Endothelial cell of umbilical vein (primary cell): ENCODE data around the gene PLAGL2. TPM values are rescaled to one million over a fixed set of nuclear protein-coding genes. Genes with fewer than 3 reads are reported as not detected.

Source experiments
- BruUV-seq: library from RNA; stranded (reverse); fragments of 400-500 nt; replicated peaks from 2 replicates; lab custom pipeline; 2021; lab: Mats Ljungman, UMichigan
- CTCF ChIA-PET: fragments of 300-600, 350-600 bp; sonication (Branson Sonifier 250); formaldehyde crosslinking; loops from one replicate; lab custom pipeline; 2021; ENCODE audit warnings: antibody characterized with exemption, inconsistent platforms; lab: Charles Lee
- POLR2A ChIA-PET: fragments of 300-600, 350-600 bp; sonication (Branson Sonifier 250); formaldehyde crosslinking; loops from one replicate; lab custom pipeline; 2021; ENCODE audit warnings: antibody characterized with exemption, inconsistent platforms; lab: Charles Lee
- DNase-seq: peaks from one replicate; pipeline ENCODE4 v3.0.0-alpha.2; 2011; ENCODE audit warnings: low read depth, low spot score
- FAIRE-seq: peaks from 2 replicates; lab custom pipeline; 2011; peaks lifted over from hg19 to GRCh38; lab: Jason Lieb, UNC
- H2AFZ ChIP-seq: 2 replicates; pipeline ENCODE4 v1.6.0; 2012; ENCODE audit warnings: low read depth, low read length, control low read depth, inconsistent platforms
- H3K27ac ChIP-seq: 2 replicates; pipeline ENCODE4 v1.5.1; 2011; ENCODE audit warnings: low read depth, mild to moderate bottlenecking, control low read depth, low read length, moderate library complexity; ENCODE audit not compliant: insufficient read depth
- H3K27me3 ChIP-seq, 2 experiments: 2 replicates each; pipeline versions ENCODE4 v1.6.0 to v1.6.1; 2011; ENCODE audit warnings: low read length in 2 of 2, mixed read lengths in 1 of 2; ENCODE audit not compliant: control insufficient read depth in 2 of 2, insufficient read depth in 2 of 2
- H3K36me3 ChIP-seq, 2 experiments: 2 replicates in 1 of 2; 3 replicates in 1 of 2; pipeline ENCODE4 v1.5.1; 2011; ENCODE audit warnings: low read length in 2 of 2, mild to moderate bottlenecking in 1 of 2, moderate library complexity in 1 of 2; ENCODE audit not compliant: control insufficient read depth in 2 of 2, insufficient read depth in 2 of 2; ENCODE audit errors: extremely low read depth in 1 of 2
- H3K4me1 ChIP-seq: 3 replicates; pipeline ENCODE4 v1.5.1; 2011; ENCODE audit warnings: mild to moderate bottlenecking, low read length; ENCODE audit not compliant: control insufficient read depth, insufficient read depth; ENCODE audit errors: extremely low read depth
- H3K4me2 ChIP-seq: 2 replicates; pipeline ENCODE4 v1.6.1; 2011; ENCODE audit warnings: low read length, control low read depth, mixed read lengths; ENCODE audit not compliant: insufficient read depth
- H3K4me3 ChIP-seq, 3 experiments: fragments of 200-600 bp in 1 of 3; sonication (generic), shearing (Covaris generic) in 1 of 3; replicated peaks in 1 of 3; 2 replicates each; pipeline ENCODE4 v1.5.1; 2011 to 2016; ENCODE audit warnings: control low read depth in 3 of 3, low read length in 3 of 3, mild to moderate bottlenecking in 2 of 3, inconsistent platforms in 1 of 3, low read depth in 1 of 3, moderate library complexity in 1 of 3; ENCODE audit not compliant: insufficient read depth in 1 of 3
- H3K79me2 ChIP-seq: 2 replicates; pipeline ENCODE4 v1.6.0; 2012; ENCODE audit warnings: low read length, inconsistent platforms; ENCODE audit not compliant: control insufficient read depth, insufficient read depth
- H3K9ac ChIP-seq: replicated peaks from 2 replicates; pipeline ENCODE3; 2011; ENCODE audit warnings: low read length, control low read depth; ENCODE audit not compliant: insufficient read depth; ENCODE audit errors: extremely low read depth
- H3K9me1 ChIP-seq: replicated peaks from 3 replicates; pipeline ENCODE4 v1.6.0; 2011; ENCODE audit warnings: mild to moderate bottlenecking, low read length; ENCODE audit not compliant: control insufficient read depth, insufficient read depth; ENCODE audit errors: extremely low read depth
- H3K9me3 ChIP-seq: replicated peaks from 2 replicates; pipeline ENCODE4 v1.5.1; 2012; ENCODE audit warnings: low read length, inconsistent platforms; ENCODE audit not compliant: control insufficient read depth, insufficient read depth
- H4K20me1 ChIP-seq: replicated peaks from 2 replicates; pipeline ENCODE3; 2011; ENCODE audit warnings: mild to moderate bottlenecking, low read length; ENCODE audit not compliant: control insufficient read depth, insufficient read depth; ENCODE audit errors: extremely low read depth
- CTCF ChIP-seq, 2 donors: IDR thresholded peaks; 1 replicate in 1 of 2; 2 replicates in 1 of 2; pipeline ENCODE4 v1.5.1; 2011; ENCODE audit warnings: low read length in 2 of 2, mild to moderate bottlenecking in 2 of 2, moderate library complexity in 2 of 2, control low read depth in 1 of 2, inconsistent platforms in 1 of 2, low read depth in 1 of 2; ENCODE audit not compliant: insufficient read depth in 1 of 2; ENCODE audit errors: extremely low read depth in 1 of 2
- EZH2 ChIP-seq: IDR thresholded peaks from 2 replicates; pipeline ENCODE4 v1.6.1; 2012; ENCODE audit warnings: borderline replicate concordance, low read depth, mild to moderate bottlenecking, moderate library complexity, low read length, inconsistent platforms; ENCODE audit not compliant: severe bottlenecking
- FOS ChIP-seq: IDR thresholded peaks from 2 replicates; pipeline ENCODE4 v1.6.1; 2011; ENCODE audit warnings: mild to moderate bottlenecking, low read length, moderate library complexity, borderline replicate concordance; ENCODE audit not compliant: insufficient read depth
- GATA2 ChIP-seq: IDR thresholded peaks from 2 replicates; pipeline ENCODE4 v1.7.0; 2011; ENCODE audit warnings: low read depth, mild to moderate bottlenecking, moderate library complexity, mixed read lengths, low read length; ENCODE audit not compliant: insufficient read length, insufficient read depth
- JUN ChIP-seq: IDR thresholded peaks from 2 replicates; pipeline ENCODE4 v1.6.1; 2011; ENCODE audit warnings: borderline replicate concordance, low read depth; ENCODE audit not compliant: insufficient read length, insufficient read depth
- MAX ChIP-seq: IDR thresholded peaks from 2 replicates; pipeline ENCODE4 v1.6.1; 2011; ENCODE audit not compliant: insufficient read depth, insufficient read length
- MYC ChIP-seq: IDR thresholded peaks from one replicate; pipeline ENCODE4 v1.6.1; 2011; ENCODE audit warnings: mild to moderate bottlenecking, low read depth, low read length
- POLR2AphosphoS5 ChIP-seq: IDR thresholded peaks from 2 replicates; pipeline ENCODE4 v1.6.1; 2012; ENCODE audit warnings: low read depth, mild to moderate bottlenecking, control low read depth, low read length, moderate library complexity; ENCODE audit not compliant: insufficient read depth
- dilution Hi-C: fragments of 300-500 bp; cut with MboI; formaldehyde crosslinking; loops from one replicate; pipeline ENCODE4 v1.15.0; 2019; ENCODE audit warnings: low sequenced_read_pairs; ENCODE audit not compliant: extremely low pct_ligation_motif_present
- intact Hi-C: fragments of 100-400 bp; cut with micrococcal nuclease; formaldehyde crosslinking; loops from one replicate; pipeline ENCODE4 v1.10.0; 2022
- polyA plus RNA-seq, 4 experiments: library from polyadenylated mRNA; depleted of rRNA in 3 of 4; stranded (reverse) in 3 of 4; unstranded in 1 of 4; fragments of >200 nt; gene quantifications; 2 replicates each; pipeline versions ENCODE4 v1.2.1 to v1.2.3, GENCODE V29; 2011 to 2012; ENCODE audit warnings: missing spikeins in 1 of 4
- total RNA-seq: library from RNA; stranded (reverse); gene quantifications from 2 replicates; pipeline ENCODE4 v1.2.3, GENCODE V29; 2021

The PLAGL2 gene
- total and polyA plus RNA-seq, 2 donors (not counting 3 experiments of a cell fraction or from before 2014, with no cell fraction given): 8.2 to 15.2 TPM

- dilution Hi-C loops: no loop called here
- no peaks in the 10 kb centered on the region for H4K20me1 ChIP-seq
- no TSS peak for BruUV-seq
- intact Hi-C loops: no loop called here
- no peaks in the 10 kb centered on the region for H3K79me2 ChIP-seq
- H3K36me3 ChIP-seq: no peaks in the 10 kb centered on the region
- no peaks in the 10 kb centered on the region for H3K9me3 ChIP-seq
- POLR2A ChIA-PET: no interaction called here
- CTCF ChIA-PET: no interaction called here
- FAIRE-seq (no peak), DNase-seq (no peak)
- no peak overlapping the region for H3K9ac ChIP-seq
- no peak overlapping the region for H3K4me3 ChIP-seq
- H3K4me1 ChIP-seq: no peaks in the 10 kb centered on the region
- TF ChIP-seq JUN (no peak), EZH2 (no peak), MYC (no peak), MAX (no peak), GATA2 (no peak), POLR2AphosphoS5 (no peak), FOS (no peak), CTCF (IDR thresholded peaks at IDR 0.05; ENCODE audit: extremely low read depth in 1 of 2, insufficient read depth in 1 of 2, low read depth in 1 of 2, low read length in 2 of 2) (no peak)
- no peaks in the 10 kb centered on the region for H3K9me1 ChIP-seq
- H3K4me2 ChIP-seq: no peak overlapping the region
- no peak overlapping the region for H3K27ac ChIP-seq
- no peak overlapping the region for H2AFZ ChIP-seq
- no peaks in the 10 kb centered on the region for H3K27me3 ChIP-seq
These were observed 36.7 kb upstream of the PLAGL2 start for GRCh38 chr20:32244150-32244823.
